Measurements from ENCODE around the gene SCAMP4. TPM values are rescaled to one million over a fixed set of nuclear protein-coding genes. Genes with fewer than 3 reads are reported as not detected.

The SCAMP4 gene
- total RNA-seq, 1 donor from 2014 or later: 322 TPM

GRCh38 chr19:1865172-1866010 lies 39.8 kb upstream of the SCAMP4 start:
- Histone ChIP-seq H3K27me3 (no peaks in the 10 kb centered on the region), H3K27ac (peak overlapping the region; percentile 77 to 84), H3K9me3 (no peaks in the 10 kb centered on the region), H3K36me3 (no peaks in the 10 kb centered on the region), H3K4me3 (peak overlapping the region in 1 of 2 donors; percentile 80), H3K4me1 (peaks cover 9 to 10% of the 10 kb centered on the region in 2 donors)
- intact Hi-C loops (cut with DNase I): loop anchor here (2.0 kb wide), 1 partner anchor 19 kb away; the partner anchor contains the start of gene ABHD17A
- TF ChIP-seq, protein P1, sequence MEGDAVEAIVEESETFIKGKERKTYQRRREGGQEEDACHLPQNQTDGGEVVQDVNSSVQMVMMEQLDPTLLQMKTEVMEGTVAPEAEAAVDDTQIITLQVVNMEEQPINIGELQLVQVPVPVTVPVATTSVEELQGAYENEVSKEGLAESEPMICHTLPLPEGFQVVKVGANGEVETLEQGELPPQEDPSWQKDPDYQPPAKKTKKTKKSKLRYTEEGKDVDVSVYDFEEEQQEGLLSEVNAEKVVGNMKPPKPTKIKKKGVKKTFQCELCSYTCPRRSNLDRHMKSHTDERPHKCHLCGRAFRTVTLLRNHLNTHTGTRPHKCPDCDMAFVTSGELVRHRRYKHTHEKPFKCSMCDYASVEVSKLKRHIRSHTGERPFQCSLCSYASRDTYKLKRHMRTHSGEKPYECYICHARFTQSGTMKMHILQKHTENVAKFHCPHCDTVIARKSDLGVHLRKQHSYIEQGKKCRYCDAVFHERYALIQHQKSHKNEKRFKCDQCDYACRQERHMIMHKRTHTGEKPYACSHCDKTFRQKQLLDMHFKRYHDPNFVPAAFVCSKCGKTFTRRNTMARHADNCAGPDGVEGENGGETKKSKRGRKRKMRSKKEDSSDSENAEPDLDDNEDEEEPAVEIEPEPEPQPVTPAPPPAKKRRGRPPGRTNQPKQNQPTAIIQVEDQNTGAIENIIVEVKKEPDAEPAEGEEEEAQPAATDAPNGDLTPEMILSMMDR (IDR thresholded peaks at IDR 0.05): no peak
- no peak for DNase-seq (ENCODE audit: low spot score in 2 of 2)

DNA sequence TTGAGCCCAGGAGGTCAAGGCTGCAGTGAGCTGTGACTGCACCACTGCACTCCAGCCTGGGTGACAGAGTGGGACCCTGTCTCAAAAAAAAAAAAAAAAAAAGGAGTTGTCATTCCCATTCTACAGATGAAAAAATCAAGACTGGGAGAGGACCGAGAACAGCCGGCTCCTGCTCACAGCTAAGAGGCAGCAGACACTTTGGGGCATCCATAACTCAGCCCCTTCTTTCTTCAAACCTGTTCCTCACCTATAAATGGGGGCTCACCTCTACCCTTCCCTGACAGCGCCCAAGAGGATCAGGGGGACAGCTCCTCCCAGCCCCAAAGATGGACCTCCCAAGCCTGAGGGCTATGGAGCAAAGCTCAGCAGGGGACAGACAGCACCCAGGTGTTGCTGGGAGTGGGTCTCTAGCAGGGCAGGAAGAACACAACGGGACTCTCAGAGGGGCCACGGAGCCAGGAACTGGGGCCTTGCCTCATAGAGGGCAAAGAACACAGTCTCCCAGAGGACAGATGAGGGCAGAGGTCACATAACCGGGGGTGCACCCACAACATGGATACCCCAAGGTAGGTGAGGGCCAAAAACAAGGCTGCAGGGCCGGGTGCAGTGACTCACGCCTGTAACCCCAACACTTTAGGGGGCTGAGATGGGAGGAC lies 38.4 kb upstream of the SCAMP4 start:
- no peaks in the 10 kb centered on the region for H3K27me3 ChIP-seq
- no peaks in the 10 kb centered on the region for H3K9me3 ChIP-seq
- peaks cover 5 to 6% of the 10 kb centered on the region in 2 donors for H3K4me1 ChIP-seq
- no peak overlapping the region for H3K27ac ChIP-seq
- peaks cover 3 to 6% of the 10 kb centered on the region in 2 donors for H3K36me3 ChIP-seq
- no peak for DNase-seq (ENCODE audit: low spot score in 2 of 2)
- intact Hi-C loops (cut with DNase I): no loop called here
- H3K4me3 ChIP-seq: no peak overlapping the region
- TF ChIP-seq, protein P1 (IDR thresholded peaks at IDR 0.05): no peak

DNA sequence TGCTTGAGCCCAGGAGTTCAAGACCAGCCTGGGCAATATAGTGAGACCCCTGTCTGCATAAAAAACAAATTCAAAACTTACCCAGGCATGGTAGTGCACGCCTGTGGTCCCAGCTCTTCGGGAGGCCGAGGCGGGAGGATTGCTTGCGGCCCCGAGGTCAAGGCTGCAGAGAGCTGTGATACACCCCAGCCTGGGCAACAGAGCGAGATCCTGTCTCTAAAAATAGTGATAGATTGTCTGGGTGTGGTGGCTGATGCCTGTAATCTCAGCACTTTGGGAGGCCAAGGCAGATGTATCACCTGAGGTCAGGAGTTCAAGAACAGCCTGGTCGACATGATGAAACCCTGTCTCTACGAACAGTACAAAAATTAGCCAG lies 37.9 kb upstream of the SCAMP4 start:
- no peak overlapping the region for H3K27ac ChIP-seq
- H3K4me3 ChIP-seq: no peak overlapping the region
- H3K27me3 ChIP-seq: no peaks in the 10 kb centered on the region
- intact Hi-C loops (cut with DNase I): no loop called here
- TF ChIP-seq, protein P1 (IDR thresholded peaks at IDR 0.05): no peak
- no peak for DNase-seq (ENCODE audit: low spot score in 2 of 2)
- peaks cover 6 to 7% of the 10 kb centered on the region in 2 donors for H3K36me3 ChIP-seq
- H3K9me3 ChIP-seq: no peaks in the 10 kb centered on the region
- H3K4me1 ChIP-seq: peaks cover 2% of the 10 kb centered on the region in 2 donors

- intact Hi-C loops (cut with DNase I): no loop called here
- peaks cover 12 to 15% of the 10 kb centered on the region in 2 donors for H3K4me1 ChIP-seq
- no peak overlapping the region for H3K4me3 ChIP-seq
- H3K27me3 ChIP-seq: no peaks in the 10 kb centered on the region
- no peaks in the 10 kb centered on the region for H3K9me3 ChIP-seq
- no peak for DNase-seq (ENCODE audit: low spot score in 2 of 2)
- H3K36me3 ChIP-seq: peaks cover 6 to 8% of the 10 kb centered on the region in 2 donors
- TF ChIP-seq, protein P1 (IDR thresholded peaks at IDR 0.05): no peak
- no peak overlapping the region for H3K27ac ChIP-seq
Measured at GRCh38 chr19:1868971-1869370, 36.2 kb upstream of the SCAMP4 start.

- Histone ChIP-seq H3K27me3 (no peaks in the 10 kb centered on the region), H3K4me1 (peaks cover 17 to 25% of the 10 kb centered on the region in 2 donors), H3K36me3 (peaks cover 6 to 8% of the 10 kb centered on the region in 2 donors), H3K4me3 (no peak overlapping the region), H3K27ac (no peak overlapping the region), H3K9me3 (no peaks in the 10 kb centered on the region)
- intact Hi-C loops (cut with DNase I): no loop called here
- DNase-seq (ENCODE audit: low spot score in 2 of 2): no peak
- TF ChIP-seq, protein P1 (IDR thresholded peaks at IDR 0.05): no peak
Measured at GRCh38 chr19:1871140-1871597, 34.0 kb upstream of the SCAMP4 start.
